ENCODE data around the gene LRRC9. TPM values are rescaled to one million over a fixed set of nuclear protein-coding genes. Genes with fewer than 3 reads are reported as not detected.

The LRRC9 gene
- total and polyA plus RNA-seq, 2 of the 13 experiments (the other 11 are each of a cell fraction or from before 2014, with no cell fraction given), result 0.08 to 0.18 TPM

DNA sequence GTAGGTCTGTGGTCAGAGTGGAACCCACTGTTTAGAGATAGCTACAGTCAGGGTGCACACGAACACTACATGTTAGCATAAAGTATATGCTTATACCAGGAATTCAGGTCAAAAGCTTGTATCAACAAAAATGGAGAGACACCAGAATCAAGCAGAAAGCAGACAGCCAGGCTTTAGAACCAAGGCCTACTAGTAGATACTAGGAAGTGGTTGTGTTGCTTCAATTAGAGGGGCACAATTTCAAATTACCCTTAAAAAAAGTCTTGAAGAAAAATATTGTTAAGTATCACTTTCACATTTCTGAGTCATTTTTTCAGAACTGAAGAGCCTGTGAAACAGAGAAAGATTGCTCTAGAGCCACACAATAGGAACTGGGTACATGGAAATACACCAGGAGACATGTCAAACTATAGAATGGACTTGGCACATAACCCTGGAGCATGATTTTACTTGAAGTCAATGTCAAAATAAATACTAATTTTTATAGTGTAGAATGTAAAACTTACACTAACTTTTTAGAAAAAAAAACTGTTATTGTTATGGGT, 41.6 kb downstream of the LRRC9 start:
- FAIRE-seq (no peak), ATAC-seq (no peak), DNase-seq (ENCODE audit: low spot score) (no peak)
- H3K4me3 ChIP-seq (replicated peaks in 1 of 3; ENCODE audit: insufficient read depth in 1 of 3, low read depth in 2 of 3, low read length in 3 of 3), result no peak overlapping the region
- H2AFZ ChIP-seq (ENCODE audit: low read length), result no peak overlapping the region
- BruUV-seq (replicated peaks), result no TSS peak
- no peak overlapping the region for H3K9ac ChIP-seq (ENCODE audit: insufficient read depth, low read depth, low read length)
- intact Hi-C loops (cut with micrococcal nuclease; ENCODE audit: unreplicated experiment) (loop anchor here (5.0 kb wide), 1 partner anchor 206 kb away; the partner anchor contains the start of gene DHRS7), in situ Hi-C loops (cut with HindIII; ENCODE audit: extremely low pct_ligation_motif_present, low pct_unique_long_range_greater_than_20kb) (no loop called here)
- no peaks in the 10 kb centered on the region for H3K36me3 ChIP-seq (replicated peaks in 1 of 2; ENCODE audit: control insufficient read depth in 1 of 2, insufficient read depth in 2 of 2, low read length in 2 of 2)
- H3K79me2 ChIP-seq (ENCODE audit: insufficient read depth, low read length), result no peaks in the 10 kb centered on the region
- H3K27me3 ChIP-seq (ENCODE audit: control insufficient read depth in 1 of 2, insufficient read depth in 2 of 2, low read length in 2 of 2), result no peaks in the 10 kb centered on the region
- ChIA-PET POLR2A (no interaction called here), CTCF (ENCODE audit: low intra/inter-chr PET ratio, low total read pairs) (no interaction called here)
- WGBS (ENCODE audit: low lambda C conversion rate), result 0% methylated on average over 1 of the region's 1 CpG
- H3K9me3 ChIP-seq (ENCODE audit: low read length), result no peaks in the 10 kb centered on the region
- H3K4me1 ChIP-seq (ENCODE audit: insufficient read depth, low read length), result no peaks in the 10 kb centered on the region
- no peaks in the 10 kb centered on the region for H4K20me1 ChIP-seq (ENCODE audit: insufficient read depth, low read length)
- H3K27ac ChIP-seq (ENCODE audit: extremely low read length, insufficient read depth, low read length), result no peak overlapping the region
- no peak overlapping the region for H3K4me2 ChIP-seq (ENCODE audit: low read depth, low read length)
- no peak for TF ChIP-seq GATAD2A (CRISPR knock-in tag; IDR thresholded peaks at IDR 0.05)
- TF ChIP-seq ZNF850 (CRISPR knock-in tag; conservative IDR thresholded peaks at IDR 0.05), result no peak
- TF ChIP-seq THYN1 (CRISPR knock-in tag; IDR thresholded peaks at IDR 0.05; ENCODE audit: borderline replicate concordance, low read depth), result no peak
- no peak for TF ChIP-seq SKI (IDR thresholded peaks at IDR 0.05; ENCODE audit: partially characterized antibody)
- TF ChIP-seq ZFP36L1 (CRISPR knock-in tag; IDR thresholded peaks at IDR 0.05), result no peak
- no peak for TF ChIP-seq MEIS1 (CRISPR knock-in tag; IDR thresholded peaks at IDR 0.05; ENCODE audit: borderline replicate concordance)
- no peak for TF ChIP-seq ZNF589 (CRISPR knock-in tag; conservative IDR thresholded peaks at IDR 0.05)
- no peak for TF ChIP-seq FOSL1 (CRISPR knock-in tag; IDR thresholded peaks at IDR 0.05; ENCODE audit: borderline replicate concordance)
- no peak for TF ChIP-seq POGZ (CRISPR knock-in tag; IDR thresholded peaks at IDR 0.05)
- no peak for TF ChIP-seq GMEB1 (CRISPR knock-in tag; IDR thresholded peaks at IDR 0.05; ENCODE audit: borderline replicate concordance)
- no peak for TF ChIP-seq NR0B2 (CRISPR knock-in tag; IDR thresholded peaks at IDR 0.05)
- TF ChIP-seq MYC (CRISPR knock-in tag; IDR thresholded peaks at IDR 0.05; ENCODE audit: borderline replicate concordance), result no peak
- TF ChIP-seq AKNA (CRISPR knock-in tag; IDR thresholded peaks at IDR 0.05; ENCODE audit: borderline replicate concordance), result no peak
- TF ChIP-seq, protein P1, sequence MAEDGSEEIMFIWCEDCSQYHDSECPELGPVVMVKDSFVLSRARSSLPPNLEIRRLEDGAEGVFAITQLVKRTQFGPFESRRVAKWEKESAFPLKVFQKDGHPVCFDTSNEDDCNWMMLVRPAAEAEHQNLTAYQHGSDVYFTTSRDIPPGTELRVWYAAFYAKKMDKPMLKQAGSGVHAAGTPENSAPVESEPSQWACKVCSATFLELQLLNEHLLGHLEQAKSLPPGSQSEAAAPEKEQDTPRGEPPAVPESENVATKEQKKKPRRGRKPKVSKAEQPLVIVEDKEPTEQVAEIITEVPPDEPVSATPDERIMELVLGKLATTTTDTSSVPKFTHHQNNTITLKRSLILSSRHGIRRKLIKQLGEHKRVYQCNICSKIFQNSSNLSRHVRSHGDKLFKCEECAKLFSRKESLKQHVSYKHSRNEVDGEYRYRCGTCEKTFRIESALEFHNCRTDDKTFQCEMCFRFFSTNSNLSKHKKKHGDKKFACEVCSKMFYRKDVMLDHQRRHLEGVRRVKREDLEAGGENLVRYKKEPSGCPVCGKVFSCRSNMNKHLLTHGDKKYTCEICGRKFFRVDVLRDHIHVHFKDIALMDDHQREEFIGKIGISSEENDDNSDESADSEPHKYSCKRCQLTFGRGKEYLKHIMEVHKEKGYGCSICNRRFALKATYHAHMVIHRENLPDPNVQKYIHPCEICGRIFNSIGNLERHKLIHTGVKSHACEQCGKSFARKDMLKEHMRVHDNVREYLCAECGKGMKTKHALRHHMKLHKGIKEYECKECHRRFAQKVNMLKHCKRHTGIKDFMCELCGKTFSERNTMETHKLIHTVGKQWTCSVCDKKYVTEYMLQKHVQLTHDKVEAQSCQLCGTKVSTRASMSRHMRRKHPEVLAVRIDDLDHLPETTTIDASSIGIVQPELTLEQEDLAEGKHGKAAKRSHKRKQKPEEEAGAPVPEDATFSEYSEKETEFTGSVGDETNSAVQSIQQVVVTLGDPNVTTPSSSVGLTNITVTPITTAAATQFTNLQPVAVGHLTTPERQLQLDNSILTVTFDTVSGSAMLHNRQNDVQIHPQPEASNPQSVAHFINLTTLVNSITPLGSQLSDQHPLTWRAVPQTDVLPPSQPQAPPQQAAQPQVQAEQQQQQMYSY (CRISPR knock-in tag; IDR thresholded peaks at IDR 0.05), result no peak

Measured in HepG2 (cell line).